ENCODE measurements around the gene CMIP.

The CMIP gene

GRCh38 chr16:81637336-81638235 lies 193.0 kb downstream of the CMIP start:
- Histone ChIP-seq H2BK5ac (ENCODE audit: low read depth, low read length, poor library complexity, severe bottlenecking) (no peak overlapping the region), H2BK12ac (ENCODE audit: low read length in 2 of 2) (no peak overlapping the region), H3K4ac (ENCODE audit: low read depth in 1 of 2, low read length in 2 of 2) (no peak overlapping the region), H3K27me3 (ENCODE audit: control insufficient read depth in 1 of 2, insufficient read depth in 1 of 2, low read length in 2 of 2) (no peaks in the 10 kb centered on the region), H3K14ac (ENCODE audit: low read length in 2 of 2) (no peak overlapping the region), H2AFZ (ENCODE audit: low read depth, low read length) (no peak overlapping the region), H2AK5ac (ENCODE audit: low read length, severe bottlenecking) (no peak overlapping the region), H2BK120ac (ENCODE audit: low read depth, low read length) (no peak overlapping the region), H3K9ac (ENCODE audit: low read length) (no peak overlapping the region), H3K79me1 (replicated peaks; ENCODE audit: low read length, poor library complexity, severe bottlenecking) (peaks cover 39% of the 10 kb centered on the region), H3K27ac (ENCODE audit: low read length, poor library complexity, severe bottlenecking) (no peak overlapping the region), H3K18ac (ENCODE audit: low read depth in 1 of 2, low read length in 2 of 2) (no peak overlapping the region), H3K4me1 (ENCODE audit: control insufficient read depth, insufficient read depth, low read depth, low read length) (peaks cover 12% of the 10 kb centered on the region), H4K91ac (ENCODE audit: low read length) (no peak overlapping the region), H3K9me3 (ENCODE audit: control insufficient read depth, low read length) (no peaks in the 10 kb centered on the region), H2BK15ac (ENCODE audit: low read depth, poor library complexity, severe bottlenecking) (no peak overlapping the region), H3K36me3 (ENCODE audit: control insufficient read depth in 1 of 2, insufficient read depth in 2 of 2, low read depth in 1 of 2, low read length in 2 of 2) (peaks cover 0 to 11% of the 10 kb centered on the region in 2 experiments), H3K4me3 (ENCODE audit: insufficient read depth in 1 of 2, low read depth in 1 of 2, low read length in 2 of 2) (no peak overlapping the region), H3K4me2 (ENCODE audit: low read length, poor library complexity, severe bottlenecking) (no peak overlapping the region), H3K23ac (ENCODE audit: low read length in 2 of 2) (no peak overlapping the region), H4K8ac (ENCODE audit: low read length) (no peak overlapping the region)
- 89% methylated on average over 15 of the region's 15 CpGs for WGBS
- no peak for DNase-seq

- no peak overlapping the region for H2AFZ ChIP-seq (ENCODE audit: low read depth, low read length)
- peaks cover 7% of the 10 kb centered on the region for H3K4me1 ChIP-seq (ENCODE audit: control insufficient read depth, insufficient read depth, low read depth, low read length)
- no peak overlapping the region for H2AK5ac ChIP-seq (ENCODE audit: low read length, severe bottlenecking)
- H2BK5ac ChIP-seq (ENCODE audit: low read depth, low read length, poor library complexity, severe bottlenecking) = no peak overlapping the region
- peaks cover 0 to 15% of the 10 kb centered on the region in 2 experiments for H3K36me3 ChIP-seq (ENCODE audit: control insufficient read depth in 1 of 2, insufficient read depth in 2 of 2, low read depth in 1 of 2, low read length in 2 of 2)
- DNase-seq = no peak
- H2BK12ac ChIP-seq (ENCODE audit: low read length in 2 of 2) = no peak overlapping the region
- H3K4ac ChIP-seq (ENCODE audit: low read depth in 1 of 2, low read length in 2 of 2) = no peak overlapping the region
- WGBS = 84% methylated on average over 11 of the region's 13 CpGs
- H2BK15ac ChIP-seq (ENCODE audit: low read depth, poor library complexity, severe bottlenecking) = no peak overlapping the region
- no peak overlapping the region for H3K23ac ChIP-seq (ENCODE audit: low read length in 2 of 2)
- H3K27ac ChIP-seq (ENCODE audit: low read length, poor library complexity, severe bottlenecking) = no peak overlapping the region
- no peak overlapping the region for H4K8ac ChIP-seq (ENCODE audit: low read length)
- no peaks in the 10 kb centered on the region for H3K27me3 ChIP-seq (ENCODE audit: control insufficient read depth in 1 of 2, insufficient read depth in 1 of 2, low read length in 2 of 2)
- no peak overlapping the region for H3K4me3 ChIP-seq (ENCODE audit: insufficient read depth in 1 of 2, low read depth in 1 of 2, low read length in 2 of 2)
- H3K4me2 ChIP-seq (ENCODE audit: low read length, poor library complexity, severe bottlenecking) = no peak overlapping the region
- no peak overlapping the region for H3K14ac ChIP-seq (ENCODE audit: low read length in 2 of 2)
- peaks cover 43% of the 10 kb centered on the region for H3K79me1 ChIP-seq (replicated peaks; ENCODE audit: low read length, poor library complexity, severe bottlenecking)
- no peaks in the 10 kb centered on the region for H3K9me3 ChIP-seq (ENCODE audit: control insufficient read depth, low read length)
- H2BK120ac ChIP-seq (ENCODE audit: low read depth, low read length) = no peak overlapping the region
- H4K91ac ChIP-seq (ENCODE audit: low read length) = no peak overlapping the region
- H3K9ac ChIP-seq (ENCODE audit: low read length) = no peak overlapping the region
- H3K18ac ChIP-seq (ENCODE audit: low read depth in 1 of 2, low read length in 2 of 2) = no peak overlapping the region
These were observed 193.8 kb downstream of the CMIP start for GRCh38 chr16:81638286-81638945.

GRCh38 chr16:81639348-81639747 lies 194.7 kb downstream of the CMIP start:
- WGBS = 98% methylated on average over 8 of the region's 8 CpGs
- Histone ChIP-seq H3K14ac (ENCODE audit: low read length in 2 of 2) (no peak overlapping the region), H4K91ac (ENCODE audit: low read length) (no peak overlapping the region), H3K4me2 (ENCODE audit: low read length, poor library complexity, severe bottlenecking) (no peak overlapping the region), H2BK5ac (ENCODE audit: low read depth, low read length, poor library complexity, severe bottlenecking) (no peak overlapping the region), H2BK120ac (ENCODE audit: low read depth, low read length) (no peak overlapping the region), H2BK12ac (ENCODE audit: low read length in 2 of 2) (no peak overlapping the region), H3K36me3 (ENCODE audit: control insufficient read depth in 1 of 2, insufficient read depth in 2 of 2, low read depth in 1 of 2, low read length in 2 of 2) (peaks cover 0 to 15% of the 10 kb centered on the region in 2 experiments), H3K27me3 (ENCODE audit: control insufficient read depth in 1 of 2, insufficient read depth in 1 of 2, low read length in 2 of 2) (no peaks in the 10 kb centered on the region), H3K23ac (ENCODE audit: low read length in 2 of 2) (no peak overlapping the region), H4K8ac (ENCODE audit: low read length) (no peak overlapping the region), H2AFZ (ENCODE audit: low read depth, low read length) (no peak overlapping the region), H2AK5ac (ENCODE audit: low read length, severe bottlenecking) (no peak overlapping the region), H3K18ac (ENCODE audit: low read depth in 1 of 2, low read length in 2 of 2) (no peak overlapping the region), H3K79me1 (replicated peaks; ENCODE audit: low read length, poor library complexity, severe bottlenecking) (peaks cover 44% of the 10 kb centered on the region), H3K4me3 (ENCODE audit: insufficient read depth in 1 of 2, low read depth in 1 of 2, low read length in 2 of 2) (no peak overlapping the region), H3K27ac (ENCODE audit: low read length, poor library complexity, severe bottlenecking) (no peak overlapping the region), H3K9ac (ENCODE audit: low read length) (no peak overlapping the region), H3K4ac (ENCODE audit: low read depth in 1 of 2, low read length in 2 of 2) (no peak overlapping the region), H2BK15ac (ENCODE audit: low read depth, poor library complexity, severe bottlenecking) (no peak overlapping the region), H3K9me3 (ENCODE audit: control insufficient read depth, low read length) (no peaks in the 10 kb centered on the region), H3K4me1 (ENCODE audit: control insufficient read depth, insufficient read depth, low read depth, low read length) (peaks cover 4% of the 10 kb centered on the region)
- DNase-seq = no peak

GRCh38 chr16:81639931-81640680 lies 195.5 kb downstream of the CMIP start:
- Histone ChIP-seq H3K4me3 (ENCODE audit: insufficient read depth in 1 of 2, low read depth in 1 of 2, low read length in 2 of 2) (no peak overlapping the region), H4K8ac (ENCODE audit: low read length) (no peak overlapping the region)
- WGBS = 77% methylated on average over 16 of the region's 16 CpGs

More at GRCh38 chr16:81639931-81640680, 195.5 kb downstream of the CMIP start:
- Histone ChIP-seq H2BK12ac (ENCODE audit: low read length in 2 of 2) (no peak overlapping the region), H4K91ac (ENCODE audit: low read length) (no peak overlapping the region), H3K4me2 (ENCODE audit: low read length, poor library complexity, severe bottlenecking) (no peak overlapping the region), H3K4ac (ENCODE audit: low read depth in 1 of 2, low read length in 2 of 2) (no peak overlapping the region), H3K23ac (ENCODE audit: low read length in 2 of 2) (no peak overlapping the region), H2BK15ac (ENCODE audit: low read depth, poor library complexity, severe bottlenecking) (no peak overlapping the region), H3K9me3 (ENCODE audit: control insufficient read depth, low read length) (no peaks in the 10 kb centered on the region), H2BK120ac (ENCODE audit: low read depth, low read length) (no peak overlapping the region), H3K14ac (ENCODE audit: low read length in 2 of 2) (no peak overlapping the region), H2BK5ac (ENCODE audit: low read depth, low read length, poor library complexity, severe bottlenecking) (no peak overlapping the region), H3K4me1 (ENCODE audit: control insufficient read depth, insufficient read depth, low read depth, low read length) (peaks cover 8% of the 10 kb centered on the region), H3K9ac (ENCODE audit: low read length) (no peak overlapping the region), H2AFZ (ENCODE audit: low read depth, low read length) (no peak overlapping the region), H3K27me3 (ENCODE audit: control insufficient read depth in 1 of 2, insufficient read depth in 1 of 2, low read length in 2 of 2) (no peaks in the 10 kb centered on the region), H2AK5ac (ENCODE audit: low read length, severe bottlenecking) (no peak overlapping the region), H3K36me3 (ENCODE audit: control insufficient read depth in 1 of 2, insufficient read depth in 2 of 2, low read depth in 1 of 2, low read length in 2 of 2) (peaks cover 0 to 15% of the 10 kb centered on the region in 2 experiments), H3K79me1 (replicated peaks; ENCODE audit: low read length, poor library complexity, severe bottlenecking) (peaks cover 43% of the 10 kb centered on the region), H3K18ac (ENCODE audit: low read depth in 1 of 2, low read length in 2 of 2) (no peak overlapping the region), H3K27ac (ENCODE audit: low read length, poor library complexity, severe bottlenecking) (no peak overlapping the region)
- peak; percentile 52 for DNase-seq
